Measurements from ENCODE around the gene ZNF496.

DNA sequence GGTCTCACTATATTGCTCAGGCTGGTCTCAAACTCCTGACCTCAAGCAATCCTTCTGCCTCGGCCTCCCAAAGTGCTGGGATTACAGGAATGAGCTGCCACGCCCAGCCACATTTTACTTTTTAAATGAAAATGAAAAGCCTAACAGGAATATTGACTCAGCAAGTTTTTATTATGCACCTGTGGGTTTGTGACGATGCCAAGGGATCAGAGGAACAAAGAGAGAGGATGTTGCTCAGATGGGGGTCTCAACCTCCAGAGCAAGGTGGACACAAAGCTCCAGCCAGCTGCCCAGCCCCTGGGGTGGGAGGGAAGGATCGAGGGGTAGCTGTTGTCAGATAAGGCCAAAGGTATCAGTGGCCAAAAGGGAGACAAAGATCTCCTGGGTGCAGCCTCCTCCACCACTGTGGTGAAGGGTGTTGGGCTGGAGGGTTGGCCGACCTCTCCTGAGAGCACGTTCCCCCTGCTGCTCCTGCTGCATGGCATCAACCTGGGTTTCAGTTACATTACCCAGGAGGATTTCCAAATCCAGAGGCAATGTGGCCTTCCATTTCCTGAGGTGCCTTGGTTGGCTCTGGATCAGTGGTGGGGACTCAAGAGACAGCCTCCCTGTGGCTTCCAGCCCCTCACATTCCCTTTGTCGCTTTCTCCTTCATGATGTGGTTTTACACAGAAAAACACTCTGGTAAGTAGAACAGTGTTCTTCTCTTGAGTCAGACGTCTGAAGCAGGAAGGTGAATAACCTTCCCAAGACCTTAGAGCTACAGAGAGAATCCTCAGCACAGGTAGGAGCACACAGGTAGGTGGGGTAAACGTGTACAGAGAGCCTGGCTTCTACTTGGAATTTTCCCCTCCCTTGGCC, 34.2 kb downstream of the ZNF496 start:
- TF ChIP-seq, protein P1, sequence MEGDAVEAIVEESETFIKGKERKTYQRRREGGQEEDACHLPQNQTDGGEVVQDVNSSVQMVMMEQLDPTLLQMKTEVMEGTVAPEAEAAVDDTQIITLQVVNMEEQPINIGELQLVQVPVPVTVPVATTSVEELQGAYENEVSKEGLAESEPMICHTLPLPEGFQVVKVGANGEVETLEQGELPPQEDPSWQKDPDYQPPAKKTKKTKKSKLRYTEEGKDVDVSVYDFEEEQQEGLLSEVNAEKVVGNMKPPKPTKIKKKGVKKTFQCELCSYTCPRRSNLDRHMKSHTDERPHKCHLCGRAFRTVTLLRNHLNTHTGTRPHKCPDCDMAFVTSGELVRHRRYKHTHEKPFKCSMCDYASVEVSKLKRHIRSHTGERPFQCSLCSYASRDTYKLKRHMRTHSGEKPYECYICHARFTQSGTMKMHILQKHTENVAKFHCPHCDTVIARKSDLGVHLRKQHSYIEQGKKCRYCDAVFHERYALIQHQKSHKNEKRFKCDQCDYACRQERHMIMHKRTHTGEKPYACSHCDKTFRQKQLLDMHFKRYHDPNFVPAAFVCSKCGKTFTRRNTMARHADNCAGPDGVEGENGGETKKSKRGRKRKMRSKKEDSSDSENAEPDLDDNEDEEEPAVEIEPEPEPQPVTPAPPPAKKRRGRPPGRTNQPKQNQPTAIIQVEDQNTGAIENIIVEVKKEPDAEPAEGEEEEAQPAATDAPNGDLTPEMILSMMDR (IDR thresholded peaks at IDR 0.05): no peak
- no peak for TF ChIP-seq POLR2A (IDR thresholded peaks at IDR 0.05)
